CD4-positive, CD25-positive, alpha-beta regulatory T cell (primary cell): ENCODE data around the gene EXOC8. TPM values are rescaled to one million over a fixed set of nuclear protein-coding genes. Genes with fewer than 3 reads are reported as not detected.

Experiments used
- ATAC-seq, 2 donors: fragments of 150-1000 bp; cut with Tn5 transposase; one replicate each; pipeline ENCODE4 v1.10.0; 2021; ENCODE audit warnings: low read depth in 2 of 2, moderate number of reproducible peaks in 2 of 2, moderate library complexity in 1 of 2
- DNase-seq, 3 donors: peaks; one replicate each; pipeline versions ENCODE4 v3.0.0 to v3.0.0-alpha.2; 2012 to 2022; ENCODE audit warnings: mixed read lengths in 1 of 3
- H3K27ac ChIP-seq: one replicate; pipeline ENCODE4 v1.7.0; 2013; ENCODE audit warnings: mild to moderate bottlenecking, low read length; ENCODE audit not compliant: insufficient read depth, poor library complexity, severe bottlenecking
- H3K27me3 ChIP-seq: one replicate; pipeline ENCODE4 v1.7.0; 2013; ENCODE audit warnings: low read length; ENCODE audit not compliant: control insufficient read depth, insufficient read depth
- H3K36me3 ChIP-seq: one replicate; pipeline ENCODE4 v1.7.0; 2013; ENCODE audit warnings: mild to moderate bottlenecking, low read length, moderate library complexity; ENCODE audit not compliant: control insufficient read depth, insufficient read depth
- H3K4me1 ChIP-seq: 2 replicates; pipeline ENCODE4 v1.7.0; 2013; ENCODE audit warnings: mild to moderate bottlenecking, low read length; ENCODE audit not compliant: insufficient read depth, control insufficient read depth, poor library complexity, severe bottlenecking
- H3K4me3 ChIP-seq: one replicate; pipeline ENCODE4 v1.7.0; 2013; ENCODE audit warnings: low read depth, mild to moderate bottlenecking, low read length, moderate library complexity
- H3K9me3 ChIP-seq, 2 experiments: 1 replicate in 1 of 2; 2 replicates in 1 of 2; pipeline ENCODE4 v1.7.0; 2013; ENCODE audit warnings: low read length in 2 of 2, mild to moderate bottlenecking in 1 of 2, moderate library complexity in 1 of 2; ENCODE audit not compliant: control insufficient read depth in 2 of 2
- H3K27ac Mint-ChIP-seq, 3 donors: one replicate each; pipeline ENCODE4 v1.8.0; 2020 to 2022; ENCODE audit warnings: mild to moderate bottlenecking in 3 of 3, mixed read lengths in 3 of 3, moderate library complexity in 2 of 3
- H3K27me3 Mint-ChIP-seq: one replicate; pipeline ENCODE4 v1.8.0; 2022; ENCODE audit warnings: mild to moderate bottlenecking, mixed read lengths
- H3K36me3 Mint-ChIP-seq: one replicate; pipeline ENCODE4 v1.8.0; 2020; ENCODE audit warnings: mixed read lengths
- H3K4me1 Mint-ChIP-seq, 4 donors: one replicate each; pipeline ENCODE4 v1.8.0; 2020 to 2022; ENCODE audit warnings: mixed read lengths in 4 of 4, mild to moderate bottlenecking in 1 of 4
- H3K4me3 Mint-ChIP-seq, 4 donors: one replicate each; pipeline ENCODE4 v1.8.0; 2020 to 2022; ENCODE audit warnings: mild to moderate bottlenecking in 4 of 4, mixed read lengths in 4 of 4, moderate library complexity in 3 of 4
- H3K9me3 Mint-ChIP-seq, 7 donors: one replicate each; pipeline ENCODE4 v1.8.0; 2020 to 2022; ENCODE audit warnings: mixed read lengths in 7 of 7, mild to moderate bottlenecking in 3 of 7, moderate library complexity in 2 of 7
- polyA plus RNA-seq, 4 donors: library from polyadenylated mRNA; unstranded; fragments of 300-500 nt; fragmentation: Illumina TruSeq; gene quantifications; one replicate each; pipeline ENCODE4 v1.2.3, GENCODE V29; 2021
- total RNA-seq: library from RNA; stranded (reverse); gene quantifications from one replicate; pipeline ENCODE4 v1.2.3, GENCODE V29; 2022

EXOC8 gene
- total and polyA plus RNA-seq, 5 donors from 2014 or later, result 3.9 to 46.1 (median 4.1) TPM

- Mint-ChIP-seq H3K36me3 (no peaks in the 10 kb centered on the region), H3K27ac (peak overlapping the region; percentile 14 to 75 (median 65)), H3K4me3 (peak overlapping the region in 1 of 4 donors; percentile 12), H3K9me3 (no peaks in the 10 kb centered on the region), H3K4me1 (peaks cover 15 to 54% (median 42%) of the 10 kb centered on the region in 4 donors), H3K27me3 (no peaks in the 10 kb centered on the region)
- ATAC-seq, result peak in 1 of 2 donors; percentile 34
- Histone ChIP-seq H3K36me3 (no peaks in the 10 kb centered on the region), H3K4me1 (peaks cover 20% of the 10 kb centered on the region), H3K4me3 (peak overlapping the region; percentile 13), H3K9me3 (no peaks in the 10 kb centered on the region), H3K27ac (no peak overlapping the region), H3K27me3 (no peaks in the 10 kb centered on the region)
- peak in 1 of 3 donors; percentile 40 for DNase-seq
These were observed 39.4 kb upstream of the EXOC8 start for GRCh38 chr1:231376875-231377549.

GRCh38 chr1:231376101-231376500 lies 38.4 kb upstream of the EXOC8 start:
- no peaks in the 10 kb centered on the region for H3K36me3 Mint-ChIP-seq
- DNase-seq, result no peak
- H3K4me3 Mint-ChIP-seq, result no peak overlapping the region
- Histone ChIP-seq H3K4me3 (no peak overlapping the region), H3K9me3 (no peaks in the 10 kb centered on the region), H3K27me3 (no peaks in the 10 kb centered on the region), H3K27ac (no peak overlapping the region), H3K4me1 (peaks cover 20% of the 10 kb centered on the region), H3K36me3 (peaks cover 2% of the 10 kb centered on the region)
- no peak for ATAC-seq
- H3K4me1 Mint-ChIP-seq, result peaks cover 10 to 46% (median 35%) of the 10 kb centered on the region in 4 donors
- H3K27ac Mint-ChIP-seq, result no peak overlapping the region
- no peaks in the 10 kb centered on the region for H3K27me3 Mint-ChIP-seq
- H3K9me3 Mint-ChIP-seq, result no peaks in the 10 kb centered on the region

- no peak for ATAC-seq
- peaks cover 4% of the 10 kb centered on the region for H3K36me3 Mint-ChIP-seq
- Histone ChIP-seq H3K27ac (no peak overlapping the region), H3K27me3 (no peaks in the 10 kb centered on the region), H3K36me3 (peaks cover 10% of the 10 kb centered on the region), H3K9me3 (no peaks in the 10 kb centered on the region), H3K4me1 (peaks cover 15% of the 10 kb centered on the region), H3K4me3 (no peak overlapping the region)
- H3K4me1 Mint-ChIP-seq, result peaks cover 12 to 35% (median 28%) of the 10 kb centered on the region in 4 donors
- H3K27ac Mint-ChIP-seq, result peak overlapping the region in 1 of 3 donors; percentile 21
- no peaks in the 10 kb centered on the region for H3K9me3 Mint-ChIP-seq
- no peak for DNase-seq
- no peaks in the 10 kb centered on the region for H3K27me3 Mint-ChIP-seq
- H3K4me3 Mint-ChIP-seq, result no peak overlapping the region
These were observed 36.7 kb upstream of the EXOC8 start for GRCh38 chr1:231374394-231374793.

GRCh38 chr1:231372501-231372900 lies 34.8 kb upstream of the EXOC8 start:
- H3K9me3 Mint-ChIP-seq, result no peaks in the 10 kb centered on the region
- H3K27me3 Mint-ChIP-seq, result no peaks in the 10 kb centered on the region
- peaks cover 10% of the 10 kb centered on the region for H3K4me1 ChIP-seq
- H3K27me3 ChIP-seq, result no peaks in the 10 kb centered on the region
- no peak overlapping the region for H3K27ac ChIP-seq
- H3K36me3 ChIP-seq, result peaks cover 17% of the 10 kb centered on the region
- no peak for DNase-seq
- no peak for ATAC-seq
- no peak overlapping the region for H3K4me3 Mint-ChIP-seq
- H3K36me3 Mint-ChIP-seq, result peaks cover 4% of the 10 kb centered on the region
- H3K27ac Mint-ChIP-seq, result no peak overlapping the region
- no peak overlapping the region for H3K4me3 ChIP-seq
- no peaks in the 10 kb centered on the region for H3K9me3 ChIP-seq
- peaks cover 11 to 21% (median 18%) of the 10 kb centered on the region in 4 donors for H3K4me1 Mint-ChIP-seq

- Histone ChIP-seq H3K4me1 (no peaks in the 10 kb centered on the region), H3K36me3 (peaks cover 29% of the 10 kb centered on the region), H3K4me3 (no peak overlapping the region), H3K9me3 (no peaks in the 10 kb centered on the region), H3K27me3 (no peaks in the 10 kb centered on the region), H3K27ac (no peak overlapping the region)
- peaks cover 0 to 9% (median 3%) of the 10 kb centered on the region in 4 donors for H3K4me1 Mint-ChIP-seq
- DNase-seq, result no peak
- H3K27me3 Mint-ChIP-seq, result no peaks in the 10 kb centered on the region
- no peaks in the 10 kb centered on the region for H3K9me3 Mint-ChIP-seq
- no peak for ATAC-seq
- H3K36me3 Mint-ChIP-seq, result peaks cover 16% of the 10 kb centered on the region
- H3K27ac Mint-ChIP-seq, result peak overlapping the region in 2 of 3 donors; percentile 1 to 12
- no peak overlapping the region for H3K4me3 Mint-ChIP-seq
These were observed 31.6 kb upstream of the EXOC8 start for GRCh38 chr1:231369282-231369681.

- no peak overlapping the region for H3K4me3 Mint-ChIP-seq
- H3K27me3 ChIP-seq, result no peaks in the 10 kb centered on the region
- peaks cover 32% of the 10 kb centered on the region for H3K36me3 Mint-ChIP-seq
- H3K27me3 Mint-ChIP-seq, result no peaks in the 10 kb centered on the region
- peaks cover 22% of the 10 kb centered on the region for H3K36me3 ChIP-seq
- no peak overlapping the region for H3K27ac ChIP-seq
- peak overlapping the region in 1 of 3 donors; percentile 72 for H3K27ac Mint-ChIP-seq
- H3K4me1 Mint-ChIP-seq, result peaks cover 0 to 4% (median 1%) of the 10 kb centered on the region in 4 donors
- no peaks in the 10 kb centered on the region for H3K4me1 ChIP-seq
- H3K9me3 Mint-ChIP-seq, result no peaks in the 10 kb centered on the region
- H3K9me3 ChIP-seq, result no peaks in the 10 kb centered on the region
- no peak for DNase-seq
- no peak for ATAC-seq
- H3K4me3 ChIP-seq, result no peak overlapping the region
These were observed 26.5 kb upstream of the EXOC8 start for GRCh38 chr1:231364192-231364591.

- Histone ChIP-seq H3K9me3 (no peaks in the 10 kb centered on the region), H3K27me3 (no peaks in the 10 kb centered on the region), H3K4me3 (no peak overlapping the region), H3K27ac (no peak overlapping the region), H3K36me3 (peaks cover 19% of the 10 kb centered on the region), H3K4me1 (no peaks in the 10 kb centered on the region)
- ATAC-seq, result no peak
- no peak overlapping the region for H3K4me3 Mint-ChIP-seq
- no peaks in the 10 kb centered on the region for H3K27me3 Mint-ChIP-seq
- H3K27ac Mint-ChIP-seq, result peak overlapping the region in 2 of 3 donors; percentile 70 to 72
- H3K36me3 Mint-ChIP-seq, result peaks cover 34% of the 10 kb centered on the region
- peaks cover 0 to 4% (median 1%) of the 10 kb centered on the region in 4 donors for H3K4me1 Mint-ChIP-seq
- no peaks in the 10 kb centered on the region for H3K9me3 Mint-ChIP-seq
- no peak for DNase-seq
These were observed 26.0 kb upstream of the EXOC8 start for GRCh38 chr1:231363624-231364023.

GRCh38 chr1:231362325-231362724 lies 24.7 kb upstream of the EXOC8 start:
- H3K36me3 Mint-ChIP-seq, result peaks cover 34% of the 10 kb centered on the region

More at GRCh38 chr1:231362325-231362724, 24.7 kb upstream of the EXOC8 start:
- Mint-ChIP-seq H3K9me3 (no peaks in the 10 kb centered on the region), H3K4me3 (no peak overlapping the region), H3K27me3 (no peaks in the 10 kb centered on the region), H3K4me1 (peaks cover 5 to 10% (median 9%) of the 10 kb centered on the region in 4 donors), H3K27ac (no peak overlapping the region)
- no peaks in the 10 kb centered on the region for H3K27me3 ChIP-seq
- no peaks in the 10 kb centered on the region for H3K4me1 ChIP-seq
- H3K27ac ChIP-seq, result no peak overlapping the region
- no peaks in the 10 kb centered on the region for H3K9me3 ChIP-seq
- H3K36me3 ChIP-seq, result peaks cover 16% of the 10 kb centered on the region
- ATAC-seq (no peak), DNase-seq (no peak)
- H3K4me3 ChIP-seq, result no peak overlapping the region
